Measurements from ENCODE around the gene USP15.
"Not testable (repeated sequence)": the region's sequence is repeated elsewhere in the genome, so short reads cannot be mapped to it uniquely, and the experiment has no call there.

USP15 gene

DNA sequence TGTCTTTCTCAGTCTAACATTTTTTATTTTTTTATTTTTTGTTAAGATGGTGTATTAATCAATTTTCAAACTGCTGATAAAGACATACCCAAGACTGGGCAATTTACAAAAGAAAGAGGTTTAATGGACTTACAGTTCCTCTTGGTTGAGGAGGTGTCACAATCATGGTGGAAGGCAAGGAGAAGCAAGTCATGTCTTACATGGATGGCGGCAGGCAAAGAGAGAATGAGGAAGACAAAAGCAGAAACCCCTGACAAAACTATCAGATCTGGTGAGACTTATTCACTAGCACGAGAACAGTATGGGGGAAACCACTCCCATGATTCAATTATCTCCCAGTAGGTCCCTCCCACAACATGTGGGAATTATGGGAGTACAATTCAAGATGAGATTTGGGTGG is 195.2 kb downstream of the USP15 start:
- DNase-seq (ENCODE audit: low read depth), result not testable (repeated sequence)

DNA sequence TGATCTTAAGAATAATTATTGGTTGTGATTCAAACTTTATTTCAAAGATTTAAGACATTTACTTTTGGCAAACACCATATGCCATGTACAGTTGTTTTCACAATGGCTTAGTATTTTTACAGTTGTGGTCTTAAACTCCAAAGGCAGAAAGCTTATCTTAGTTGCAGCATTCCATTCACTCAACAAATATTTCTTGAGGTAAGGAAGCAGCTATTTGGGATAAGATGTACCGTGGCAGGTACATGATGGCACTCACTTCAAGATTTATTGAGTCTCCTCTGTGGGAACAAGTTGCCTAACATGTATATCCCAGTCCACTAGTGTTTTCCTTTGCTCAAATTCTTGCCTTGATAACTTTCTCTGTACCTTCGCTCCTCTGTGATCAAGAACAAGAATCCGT is 198.4 kb downstream of the USP15 start:
- no peak for DNase-seq (ENCODE audit: low read depth)

DNA sequence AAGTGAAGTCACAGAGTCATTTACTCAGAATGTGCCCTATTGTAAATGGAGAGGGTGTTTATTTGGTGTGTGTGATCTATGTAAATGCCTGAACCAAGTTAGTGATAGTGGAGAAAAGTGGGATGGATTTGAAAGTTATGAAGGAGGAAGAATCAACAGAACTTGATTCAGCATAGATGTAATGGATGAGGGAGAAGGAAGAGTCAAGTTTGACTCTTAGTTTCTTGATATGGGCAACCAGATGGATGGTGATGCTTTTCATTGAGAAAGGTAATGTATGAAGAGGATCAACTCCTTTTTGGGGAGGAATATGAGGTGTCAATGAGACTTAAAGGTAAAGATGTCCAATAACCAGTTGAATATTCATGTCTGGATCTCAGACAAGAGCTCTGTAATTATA is 199.8 kb downstream of the USP15 start:
- no peak for DNase-seq (ENCODE audit: low read depth)

DNA sequence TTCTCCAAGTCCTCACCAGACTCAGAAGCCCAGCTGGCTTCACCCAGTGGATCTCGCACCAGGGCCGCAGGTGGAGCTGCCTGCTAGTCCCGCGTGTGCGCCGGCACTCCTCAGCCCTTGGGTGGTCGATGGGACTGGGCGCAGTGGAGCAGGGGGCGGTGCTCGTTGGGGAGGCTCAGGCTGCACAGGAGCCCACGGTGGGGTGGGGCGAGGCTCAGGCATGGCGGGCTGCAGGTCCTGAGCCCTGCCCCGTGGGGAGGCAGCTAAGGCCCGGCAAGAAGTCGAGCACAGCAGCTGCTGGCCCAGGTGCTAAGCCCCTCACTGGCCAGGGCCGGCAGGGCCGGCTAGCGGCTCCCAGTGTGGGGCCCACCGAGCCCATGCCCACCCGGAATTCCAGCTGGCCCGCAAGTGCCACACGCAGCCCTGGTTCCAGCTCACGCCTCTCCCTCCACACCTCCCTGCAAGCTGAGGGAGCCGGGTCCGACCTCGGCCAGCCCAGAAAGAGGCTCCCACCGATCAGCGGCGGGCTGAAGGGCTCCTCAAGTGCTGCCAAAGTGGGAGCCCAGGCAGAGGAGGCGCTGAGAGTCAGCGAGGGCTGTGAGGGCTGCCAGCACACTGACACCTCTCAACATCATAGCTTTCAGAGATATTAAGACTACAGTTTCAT is 201.1 kb downstream of the USP15 start:
- DNase-seq (ENCODE audit: low read depth), result not testable (repeated sequence)

DNA sequence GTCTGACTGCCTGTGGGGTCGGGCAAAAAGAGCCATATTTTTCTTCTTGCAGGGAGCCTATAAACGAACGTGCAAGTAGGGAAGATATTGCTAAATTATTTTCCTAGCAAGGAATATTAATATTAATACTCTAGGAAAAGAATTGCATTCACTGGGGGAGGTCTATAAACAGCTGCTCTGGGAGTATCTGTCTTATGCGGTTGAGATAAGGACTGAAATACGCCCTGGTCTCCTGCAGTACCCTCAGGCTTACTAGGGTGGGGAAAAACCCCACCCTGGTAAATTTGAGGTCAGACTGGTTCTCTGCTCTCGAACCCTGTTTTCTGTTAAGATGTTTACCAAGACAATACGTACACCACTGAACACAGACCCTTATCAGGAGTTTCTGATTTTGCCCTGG is 203.0 kb downstream of the USP15 start:
- not testable (repeated sequence) for DNase-seq (ENCODE audit: low read depth)

Measured in stimulated activated CD4-positive, alpha-beta T cell treated with anti-CD3 and anti-CD28 coated beads, Interleukin-2, amount 100 ng/mL, for 4 hours (primary cell).